Measurements from ENCODE around the gene KIAA1328. TPM values are rescaled to one million over a fixed set of nuclear protein-coding genes. Genes with fewer than 3 reads are reported as not detected.

Gene KIAA1328
- polyA plus RNA-seq, 1 donor from 2014 or later: 8.5 TPM

DNA sequence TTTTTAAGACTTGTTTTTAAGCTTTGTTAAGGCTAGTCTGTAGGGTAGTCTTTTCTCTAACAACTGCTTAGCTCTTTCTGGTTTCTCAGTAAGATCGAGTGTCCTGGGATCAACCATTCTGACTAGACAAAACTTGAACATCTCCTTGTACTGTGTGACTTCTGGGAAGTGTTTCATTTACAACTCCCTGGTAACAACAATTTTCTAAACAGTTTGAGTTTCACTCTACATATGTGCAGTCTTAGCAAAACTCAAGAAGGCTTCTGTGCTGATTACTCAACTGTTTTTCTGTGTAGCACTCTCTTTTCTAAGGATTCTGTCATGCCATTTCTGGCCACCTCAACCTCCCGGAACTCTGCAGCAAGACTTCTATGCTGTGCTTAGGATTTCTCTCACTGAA lies 204.5 kb downstream of the KIAA1328 start:
- Histone ChIP-seq H3K4me2 (ENCODE audit: low read length) (no peak overlapping the region), H3F3A (ENCODE audit: insufficient read depth, low read length, poor library complexity, severe bottlenecking) (no peaks in the 10 kb centered on the region), H3K79me2 (replicated peaks; ENCODE audit: insufficient read depth, low read length) (no peaks in the 10 kb centered on the region), H3K9me2 (ENCODE audit: insufficient read depth, low read length) (no peaks in the 10 kb centered on the region), H3K27ac (ENCODE audit: low read length) (no peak overlapping the region), H2AFZ (ENCODE audit: low read depth, low read length) (no peak overlapping the region), H4K20me1 (ENCODE audit: insufficient read depth) (no peaks in the 10 kb centered on the region), H3K36me3 (ENCODE audit: insufficient read depth, low read length) (no peaks in the 10 kb centered on the region), H3K27me3 (ENCODE audit: insufficient read depth, low read depth, low read length) (no peaks in the 10 kb centered on the region), H3K4me3 (ENCODE audit: low read length) (no peak overlapping the region), H3K9me3 (ENCODE audit: low read length) (peaks cover 2% of the 10 kb centered on the region), H3K9ac (ENCODE audit: low read length) (no peak overlapping the region)
- TF ChIP-seq TAF1 (IDR thresholded peaks at IDR 0.05; ENCODE audit: low read depth) (no peak), EZH2 (IDR thresholded peaks at IDR 0.05; ENCODE audit: borderline replicate concordance, insufficient read depth, low read length, poor library complexity, severe bottlenecking) (no peak), MXI1 (conservative IDR thresholded peaks at IDR 0.05; ENCODE audit: poor library complexity, severe bottlenecking) (no peak), RAD21 (conservative IDR thresholded peaks at IDR 0.05) (no peak), EP300 (conservative IDR thresholded peaks at IDR 0.05; ENCODE audit: poor library complexity, severe bottlenecking) (no peak), CTCF (IDR thresholded peaks at IDR 0.05; ENCODE audit: poor library complexity, severe bottlenecking) (no peak), POLR2AphosphoS5 (IDR thresholded peaks at IDR 0.05) (no peak), SMC3 (conservative IDR thresholded peaks at IDR 0.05; ENCODE audit: poor library complexity) (no peak)
- TF ChIP-seq, protein P1, sequence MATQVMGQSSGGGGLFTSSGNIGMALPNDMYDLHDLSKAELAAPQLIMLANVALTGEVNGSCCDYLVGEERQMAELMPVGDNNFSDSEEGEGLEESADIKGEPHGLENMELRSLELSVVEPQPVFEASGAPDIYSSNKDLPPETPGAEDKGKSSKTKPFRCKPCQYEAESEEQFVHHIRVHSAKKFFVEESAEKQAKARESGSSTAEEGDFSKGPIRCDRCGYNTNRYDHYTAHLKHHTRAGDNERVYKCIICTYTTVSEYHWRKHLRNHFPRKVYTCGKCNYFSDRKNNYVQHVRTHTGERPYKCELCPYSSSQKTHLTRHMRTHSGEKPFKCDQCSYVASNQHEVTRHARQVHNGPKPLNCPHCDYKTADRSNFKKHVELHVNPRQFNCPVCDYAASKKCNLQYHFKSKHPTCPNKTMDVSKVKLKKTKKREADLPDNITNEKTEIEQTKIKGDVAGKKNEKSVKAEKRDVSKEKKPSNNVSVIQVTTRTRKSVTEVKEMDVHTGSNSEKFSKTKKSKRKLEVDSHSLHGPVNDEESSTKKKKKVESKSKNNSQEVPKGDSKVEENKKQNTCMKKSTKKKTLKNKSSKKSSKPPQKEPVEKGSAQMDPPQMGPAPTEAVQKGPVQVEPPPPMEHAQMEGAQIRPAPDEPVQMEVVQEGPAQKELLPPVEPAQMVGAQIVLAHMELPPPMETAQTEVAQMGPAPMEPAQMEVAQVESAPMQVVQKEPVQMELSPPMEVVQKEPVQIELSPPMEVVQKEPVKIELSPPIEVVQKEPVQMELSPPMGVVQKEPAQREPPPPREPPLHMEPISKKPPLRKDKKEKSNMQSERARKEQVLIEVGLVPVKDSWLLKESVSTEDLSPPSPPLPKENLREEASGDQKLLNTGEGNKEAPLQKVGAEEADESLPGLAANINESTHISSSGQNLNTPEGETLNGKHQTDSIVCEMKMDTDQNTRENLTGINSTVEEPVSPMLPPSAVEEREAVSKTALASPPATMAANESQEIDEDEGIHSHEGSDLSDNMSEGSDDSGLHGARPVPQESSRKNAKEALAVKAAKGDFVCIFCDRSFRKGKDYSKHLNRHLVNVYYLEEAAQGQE (IDR thresholded peaks at IDR 0.05; ENCODE audit: borderline replicate concordance): no peak

DNA sequence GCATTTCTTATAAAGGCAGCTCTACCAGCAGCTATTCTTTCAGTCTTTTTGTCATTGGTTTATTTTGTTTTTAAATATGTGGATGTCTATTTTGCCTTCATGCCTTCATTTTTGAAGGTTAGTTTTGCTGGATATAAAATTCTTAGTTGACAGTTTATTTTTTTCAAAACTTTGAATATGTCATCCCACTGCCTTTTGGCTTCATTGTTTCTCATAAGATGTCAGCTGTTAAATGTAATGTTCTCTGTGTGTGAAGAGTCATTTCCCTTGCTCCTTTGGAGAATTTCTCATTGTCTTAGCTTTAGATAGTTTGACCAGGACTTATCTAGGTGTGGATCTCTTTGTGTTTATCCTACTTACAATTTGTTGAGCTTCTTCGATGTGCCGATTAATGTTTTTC lies 213.5 kb downstream of the KIAA1328 start:
- Histone ChIP-seq H3F3A (ENCODE audit: insufficient read depth, low read length, poor library complexity, severe bottlenecking) (no peaks in the 10 kb centered on the region), H3K27ac (ENCODE audit: low read length) (no peak overlapping the region), H2AFZ (ENCODE audit: low read depth, low read length) (no peak overlapping the region), H3K79me2 (replicated peaks; ENCODE audit: insufficient read depth, low read length) (no peaks in the 10 kb centered on the region), H4K20me1 (ENCODE audit: insufficient read depth) (no peaks in the 10 kb centered on the region), H3K27me3 (ENCODE audit: insufficient read depth, low read depth, low read length) (no peaks in the 10 kb centered on the region), H3K9me2 (ENCODE audit: insufficient read depth, low read length) (no peaks in the 10 kb centered on the region), H3K4me2 (ENCODE audit: low read length) (no peak overlapping the region), H3K4me3 (ENCODE audit: low read length) (no peak overlapping the region), H3K36me3 (ENCODE audit: insufficient read depth, low read length) (no peaks in the 10 kb centered on the region), H3K9ac (ENCODE audit: low read length) (no peak overlapping the region), H3K9me3 (ENCODE audit: low read length) (peaks cover 6% of the 10 kb centered on the region)
- no peak for TF ChIP-seq CTCF (IDR thresholded peaks at IDR 0.05; ENCODE audit: poor library complexity, severe bottlenecking)
- no peak for TF ChIP-seq RAD21 (conservative IDR thresholded peaks at IDR 0.05)
- TF ChIP-seq EZH2 (IDR thresholded peaks at IDR 0.05; ENCODE audit: borderline replicate concordance, insufficient read depth, low read length, poor library complexity, severe bottlenecking): no peak
- TF ChIP-seq EP300 (conservative IDR thresholded peaks at IDR 0.05; ENCODE audit: poor library complexity, severe bottlenecking): no peak

All from neural cell (in vitro differentiated cells).